ENCODE results near the gene SAXO1. TPM values are rescaled to one million over a fixed set of nuclear protein-coding genes. Genes with fewer than 3 reads are reported as not detected.

The SAXO1 gene
- total RNA-seq, 1 experiment from 2014 or later: not detected

DNA sequence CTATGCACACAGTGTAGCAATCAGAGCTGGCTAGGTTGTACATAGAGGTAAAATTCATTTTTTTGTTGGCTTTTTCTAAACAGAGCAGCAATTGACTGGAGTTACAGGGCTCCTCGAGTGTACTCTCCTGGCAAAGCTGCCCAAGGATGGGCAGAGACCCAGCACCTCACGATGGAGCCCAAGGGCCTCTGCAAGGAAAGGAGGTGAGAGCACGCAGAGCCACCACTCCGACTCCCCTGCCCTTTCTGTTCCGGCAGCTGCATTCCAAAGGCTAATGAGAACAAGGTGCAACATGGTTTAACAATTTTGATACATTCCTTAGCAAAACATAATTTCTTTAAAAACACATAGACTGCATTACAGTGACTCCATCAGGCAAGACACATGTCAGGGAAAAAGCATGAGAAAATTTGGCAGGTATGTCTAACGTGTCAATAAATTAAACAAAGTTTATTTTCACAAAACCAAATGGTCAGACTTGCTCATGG, 47.5 kb downstream of the SAXO1 start:
- POLR2A ChIA-PET: no interaction called here
- Histone ChIP-seq H3K27me3 (ENCODE audit: insufficient read depth, low read length) (peaks cover 10% of the 10 kb centered on the region), H3K4me3 (replicated peaks in 1 of 2; ENCODE audit: low read depth in 1 of 2, low read length in 2 of 2) (no peak overlapping the region), H2AFZ (ENCODE audit: low read depth, low read length, poor library complexity, severe bottlenecking) (no peak overlapping the region), H4K20me1 (ENCODE audit: insufficient read depth) (no peaks in the 10 kb centered on the region), H3K4me1 (ENCODE audit: control insufficient read depth in 1 of 2, insufficient read depth in 2 of 2, low read length in 2 of 2) (no peaks in the 10 kb centered on the region), H3K79me2 (ENCODE audit: insufficient read depth, low read length) (no peaks in the 10 kb centered on the region), H3K36me3 (ENCODE audit: control insufficient read depth in 1 of 2, insufficient read depth in 2 of 2, low read length in 2 of 2) (no peaks in the 10 kb centered on the region), H3K4me2 (ENCODE audit: low read length) (no peak overlapping the region), H3K9me2 (ENCODE audit: insufficient read depth) (no peaks in the 10 kb centered on the region), H3K27ac (ENCODE audit: low read depth, low read length) (no peak overlapping the region), H3K9ac (ENCODE audit: low read length) (no peak overlapping the region), H3K9me3 (ENCODE audit: control insufficient read depth in 1 of 2, insufficient read depth in 1 of 2, low read depth in 1 of 2, low read length in 2 of 2) (no peaks in the 10 kb centered on the region)
- RAD21 ChIA-PET (ENCODE audit: low non-redundant PET in 1 of 2, low total read pairs in 2 of 2, uncharacterized antibody in 2 of 2, unreplicated experiment in 2 of 2): no interaction called here
- CTCF ChIA-PET: no interaction called here
- BruUV-seq (replicated peaks): no TSS peak
- TF ChIP-seq EZH2 (IDR thresholded peaks at IDR 0.05) (no peak), FOSL1 (IDR thresholded peaks at IDR 0.05; ENCODE audit: low read depth) (no peak), ZFX (IDR thresholded peaks at IDR 0.05) (no peak), SP1 (IDR thresholded peaks at IDR 0.05; ENCODE audit: low read depth) (no peak), TCF7L2 (IDR thresholded peaks at IDR 0.05; ENCODE audit: borderline replicate concordance, extremely low read depth, insufficient read depth, insufficient read length) (no peak), ZNF274 (IDR thresholded peaks at IDR 0.05; ENCODE audit: low read depth, low read length) (no peak), ELF1 (IDR thresholded peaks at IDR 0.05; ENCODE audit: borderline replicate concordance, low read depth) (no peak), POLR2A (IDR thresholded peaks at IDR 0.05; ENCODE audit: borderline replicate concordance, extremely low read depth, insufficient read depth, insufficient read length) (no peak), RAD21 (IDR thresholded peaks at IDR 0.05; ENCODE audit: low read depth) (no peak), SRF (IDR thresholded peaks at IDR 0.05; ENCODE audit: low read depth) (no peak), EZH2phosphoT487 (IDR thresholded peaks at IDR 0.05; ENCODE audit: borderline replicate concordance) (no peak)
- TF ChIP-seq, protein P1, sequence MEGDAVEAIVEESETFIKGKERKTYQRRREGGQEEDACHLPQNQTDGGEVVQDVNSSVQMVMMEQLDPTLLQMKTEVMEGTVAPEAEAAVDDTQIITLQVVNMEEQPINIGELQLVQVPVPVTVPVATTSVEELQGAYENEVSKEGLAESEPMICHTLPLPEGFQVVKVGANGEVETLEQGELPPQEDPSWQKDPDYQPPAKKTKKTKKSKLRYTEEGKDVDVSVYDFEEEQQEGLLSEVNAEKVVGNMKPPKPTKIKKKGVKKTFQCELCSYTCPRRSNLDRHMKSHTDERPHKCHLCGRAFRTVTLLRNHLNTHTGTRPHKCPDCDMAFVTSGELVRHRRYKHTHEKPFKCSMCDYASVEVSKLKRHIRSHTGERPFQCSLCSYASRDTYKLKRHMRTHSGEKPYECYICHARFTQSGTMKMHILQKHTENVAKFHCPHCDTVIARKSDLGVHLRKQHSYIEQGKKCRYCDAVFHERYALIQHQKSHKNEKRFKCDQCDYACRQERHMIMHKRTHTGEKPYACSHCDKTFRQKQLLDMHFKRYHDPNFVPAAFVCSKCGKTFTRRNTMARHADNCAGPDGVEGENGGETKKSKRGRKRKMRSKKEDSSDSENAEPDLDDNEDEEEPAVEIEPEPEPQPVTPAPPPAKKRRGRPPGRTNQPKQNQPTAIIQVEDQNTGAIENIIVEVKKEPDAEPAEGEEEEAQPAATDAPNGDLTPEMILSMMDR (IDR thresholded peaks at IDR 0.05 in 2 of 3, conservative IDR thresholded peaks at IDR 0.05 in 1 of 3; ENCODE audit: borderline replicate concordance in 1 of 3, insufficient read depth in 1 of 3, low read depth in 2 of 3, low read length in 2 of 3): no peak
- TF ChIP-seq, protein P2, sequence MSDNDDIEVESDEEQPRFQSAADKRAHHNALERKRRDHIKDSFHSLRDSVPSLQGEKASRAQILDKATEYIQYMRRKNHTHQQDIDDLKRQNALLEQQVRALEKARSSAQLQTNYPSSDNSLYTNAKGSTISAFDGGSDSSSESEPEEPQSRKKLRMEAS (IDR thresholded peaks at IDR 0.05): no peak
- TF ChIP-seq, protein P3, sequence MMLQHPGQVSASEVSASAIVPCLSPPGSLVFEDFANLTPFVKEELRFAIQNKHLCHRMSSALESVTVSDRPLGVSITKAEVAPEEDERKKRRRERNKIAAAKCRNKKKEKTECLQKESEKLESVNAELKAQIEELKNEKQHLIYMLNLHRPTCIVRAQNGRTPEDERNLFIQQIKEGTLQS (IDR thresholded peaks at IDR 0.05): no peak
- TF ChIP-seq, protein P4, sequence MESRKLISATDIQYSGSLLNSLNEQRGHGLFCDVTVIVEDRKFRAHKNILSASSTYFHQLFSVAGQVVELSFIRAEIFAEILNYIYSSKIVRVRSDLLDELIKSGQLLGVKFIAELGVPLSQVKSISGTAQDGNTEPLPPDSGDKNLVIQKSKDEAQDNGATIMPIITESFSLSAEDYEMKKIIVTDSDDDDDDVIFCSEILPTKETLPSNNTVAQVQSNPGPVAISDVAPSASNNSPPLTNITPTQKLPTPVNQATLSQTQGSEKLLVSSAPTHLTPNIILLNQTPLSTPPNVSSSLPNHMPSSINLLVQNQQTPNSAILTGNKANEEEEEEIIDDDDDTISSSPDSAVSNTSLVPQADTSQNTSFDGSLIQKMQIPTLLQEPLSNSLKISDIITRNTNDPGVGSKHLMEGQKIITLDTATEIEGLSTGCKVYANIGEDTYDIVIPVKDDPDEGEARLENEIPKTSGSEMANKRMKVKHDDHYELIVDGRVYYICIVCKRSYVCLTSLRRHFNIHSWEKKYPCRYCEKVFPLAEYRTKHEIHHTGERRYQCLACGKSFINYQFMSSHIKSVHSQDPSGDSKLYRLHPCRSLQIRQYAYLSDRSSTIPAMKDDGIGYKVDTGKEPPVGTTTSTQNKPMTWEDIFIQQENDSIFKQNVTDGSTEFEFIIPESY (IDR thresholded peaks at IDR 0.05; ENCODE audit: extremely low read depth, insufficient replicate concordance, low read length): no peak
- ATAC-seq: no peak
- intact Hi-C loops (cut with micrococcal nuclease): no loop called here
- DNase-seq (ENCODE audit: low read depth, low spot score): no peak

All from HCT116 (cell line).